Colonic mucosa (tissue), 4 donors: ENCODE results near the gene SAMD13. TPM values are rescaled to one million over a fixed set of nuclear protein-coding genes. Genes with fewer than 3 reads are reported as not detected.
A peak's percentile ranks its signal among the peaks of the same experiment; 100 is the strongest.

Experiments used
- DNase-seq: peaks from one replicate; pipeline ENCODE4 v3.0.0-alpha.2; 2020
- H3K27ac ChIP-seq: fragments of 200-600 bp; one replicate; pipeline ENCODE4 v1.8.0; 2021
- H3K27me3 ChIP-seq: fragments of 200-600 bp; one replicate; pipeline ENCODE4 v1.8.0; 2021
- H3K36me3 ChIP-seq: fragments of 200-600 bp; one replicate; pipeline ENCODE4 v1.8.0; 2021
- H3K4me1 ChIP-seq: fragments of 200-600 bp; one replicate; pipeline ENCODE4 v1.8.0; 2021; ENCODE audit warnings: mild to moderate bottlenecking
- H3K4me3 ChIP-seq: fragments of 200-600 bp; one replicate; pipeline ENCODE4 v1.8.0; 2021
- H3K9ac ChIP-seq, 2 donors: one replicate each; pipeline ENCODE4 v1.7.0; 2013; ENCODE audit warnings: control low read depth in 2 of 2, low read depth in 2 of 2, low read length in 2 of 2
- H3K9me3 ChIP-seq: fragments of 200-600 bp; one replicate; pipeline ENCODE4 v1.8.0; 2021
- CTCF ChIP-seq: fragments of 200-600 bp; IDR thresholded peaks from one replicate; pipeline ENCODE4 v1.8.0; 2022; ENCODE audit warnings: antibody characterized with exemption, mild to moderate bottlenecking
- intact Hi-C: fragments of 100-400 bp; cut with DNase I; formaldehyde crosslinking; loops from one replicate; pipeline ENCODE4 v1.14.1; 2022
- total RNA-seq, 2 donors: library from RNA; stranded (reverse); fragmentation: NEBNext Ultra II Directional in 1 of 2; extraction: Animal tissue kit (Norgen Biotek cat#: 25700) in 1 of 2; gene quantifications; one replicate each; pipeline ENCODE4 v1.2.1, GENCODE V29; 2021
- donor health status: healthy.
- donor health status: DM: no; HTN: no; CAD: no.
- donor health status: DM: no; HTN: no; CAD: no.

The SAMD13 gene
- total RNA-seq, 2 donors from 2014 or later = 22.2 to 31.0 TPM

- H3K36me3 ChIP-seq = no peaks in the 10 kb centered on the region
- intact Hi-C loops = no loop called here
- H3K9ac ChIP-seq = peak overlapping the region; percentile 46 to 88
- H3K27me3 ChIP-seq = no peaks in the 10 kb centered on the region
- no peaks in the 10 kb centered on the region for H3K9me3 ChIP-seq
- DNase-seq = peak; percentile 51
- H3K4me3 ChIP-seq = no peak overlapping the region
- H3K4me1 ChIP-seq = peaks cover 14% of the 10 kb centered on the region
- TF ChIP-seq CTCF = no peak
- peak overlapping the region; percentile 94 for H3K27ac ChIP-seq
These were observed 29.9 kb upstream of the SAMD13 start for GRCh38 chr1:84271441-84272151.

- Histone ChIP-seq H3K27ac (peak overlapping the region; percentile 94), H3K4me3 (no peak overlapping the region), H3K4me1 (peaks cover 14% of the 10 kb centered on the region), H3K9ac (peak overlapping the region in 1 of 2 donors; percentile 88), H3K27me3 (no peaks in the 10 kb centered on the region), H3K9me3 (no peaks in the 10 kb centered on the region), H3K36me3 (no peaks in the 10 kb centered on the region)
- intact Hi-C loops = no loop called here
- TF ChIP-seq CTCF = no peak
- DNase-seq = peak; percentile 86
These were observed 29.1 kb upstream of the SAMD13 start for GRCh38 chr1:84272401-84272800.

DNA sequence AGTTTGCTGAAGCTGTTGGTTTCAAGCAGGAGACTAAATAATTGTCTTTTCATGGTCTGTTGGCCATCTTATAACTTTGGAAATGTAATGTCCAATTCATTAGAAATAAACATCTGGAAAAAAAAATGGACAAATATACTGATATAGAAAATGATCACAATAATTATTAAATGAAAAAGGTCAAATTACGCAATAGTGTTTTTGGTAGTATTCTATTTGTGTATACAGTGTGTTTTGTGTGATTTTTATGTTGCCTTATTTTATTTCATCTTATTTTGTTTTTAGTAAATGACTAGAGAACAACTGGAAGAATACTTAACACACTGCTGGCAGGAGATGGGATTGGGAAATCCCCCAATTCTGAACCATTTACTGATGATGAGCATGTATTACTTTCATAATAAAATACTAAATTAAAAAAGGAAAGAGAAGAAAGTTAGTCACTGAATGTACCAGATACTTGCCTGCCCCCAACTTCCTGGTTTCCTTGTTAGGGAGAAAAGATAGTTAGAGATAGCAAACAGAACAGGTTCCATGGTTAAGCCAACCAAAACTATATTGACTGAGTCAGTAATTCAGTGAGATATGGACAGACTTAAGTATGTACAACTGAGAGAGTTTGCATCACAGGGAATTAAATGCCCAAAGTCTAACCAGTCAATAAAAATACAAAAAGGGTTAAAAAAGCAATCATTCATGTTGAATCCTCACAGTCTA lies 24.0 kb upstream of the SAMD13 start:
- no peak overlapping the region for H3K9ac ChIP-seq
- no peak for TF ChIP-seq CTCF
- H3K27ac ChIP-seq = no peak overlapping the region
- intact Hi-C loops = no loop called here
- no peaks in the 10 kb centered on the region for H3K4me1 ChIP-seq
- no peaks in the 10 kb centered on the region for H3K36me3 ChIP-seq
- H3K9me3 ChIP-seq = no peaks in the 10 kb centered on the region
- no peak overlapping the region for H3K4me3 ChIP-seq
- DNase-seq = no peak
- no peaks in the 10 kb centered on the region for H3K27me3 ChIP-seq

DNA sequence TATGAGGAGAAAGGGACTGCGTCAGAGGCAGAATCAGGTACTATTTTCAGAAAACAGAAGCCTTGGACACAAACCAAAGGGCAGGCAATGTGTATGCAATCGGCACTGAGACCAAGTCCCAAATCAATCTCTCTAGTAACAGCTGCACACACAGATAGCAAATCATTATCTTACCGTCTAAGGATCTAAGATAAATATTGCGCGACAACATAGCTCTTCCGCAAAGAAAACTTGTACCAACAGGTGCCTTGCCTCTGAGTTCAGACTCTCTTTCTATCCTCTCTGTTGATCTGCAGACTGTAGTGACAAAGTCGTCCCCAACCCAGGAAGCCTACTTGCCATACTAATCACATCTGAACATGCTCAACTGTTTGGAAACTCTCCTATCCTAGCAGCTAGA lies 22.6 kb upstream of the SAMD13 start:
- intact Hi-C loops = no loop called here
- no peak overlapping the region for H3K9ac ChIP-seq
- H3K4me1 ChIP-seq = no peaks in the 10 kb centered on the region
- H3K36me3 ChIP-seq = no peaks in the 10 kb centered on the region
- H3K4me3 ChIP-seq = no peak overlapping the region
- no peak for TF ChIP-seq CTCF
- H3K27ac ChIP-seq = peak overlapping the region; percentile 34
- no peaks in the 10 kb centered on the region for H3K27me3 ChIP-seq
- DNase-seq = no peak
- no peaks in the 10 kb centered on the region for H3K9me3 ChIP-seq

GRCh38 chr1:84280912-84281311 lies 20.6 kb upstream of the SAMD13 start:
- Histone ChIP-seq H3K4me3 (no peak overlapping the region), H3K27ac (no peak overlapping the region), H3K4me1 (no peaks in the 10 kb centered on the region), H3K27me3 (no peaks in the 10 kb centered on the region), H3K36me3 (no peaks in the 10 kb centered on the region), H3K9ac (no peak overlapping the region), H3K9me3 (no peaks in the 10 kb centered on the region)
- intact Hi-C loops = no loop called here
- no peak for DNase-seq
- no peak for TF ChIP-seq CTCF
